Nucleus accumbens (tissue), 56 donors: ENCODE data around the gene ATP6V0C.

Source experiments
- DNase-seq, 56 donors: peaks; one replicate each; lab custom pipeline; 2025; lab: John Stamatoyannopoulos, UW

The ATP6V0C gene

GRCh38 chr16:2487903-2488531 lies 25.7 kb upstream of the ATP6V0C start:
- DNase-seq = no peak

- no peak for DNase-seq
Measured at GRCh38 chr16:2489581-2489980, 24.2 kb upstream of the ATP6V0C start.

- DNase-seq = peak in 3 of 56 donors; percentile 15 to 50 (median 31)
Measured at GRCh38 chr16:2490190-2491105, 23.3 kb upstream of the ATP6V0C start.

GRCh38 chr16:2492292-2492691 lies 21.5 kb upstream of the ATP6V0C start:
- DNase-seq = no peak

GRCh38 chr16:2493605-2494004 lies 20.1 kb upstream of the ATP6V0C start:
- DNase-seq = no peak

GRCh38 chr16:2494616-2495015 lies 19.1 kb upstream of the ATP6V0C start:
- DNase-seq = no peak

- DNase-seq = no peak
Measured at GRCh38 chr16:2495041-2495440, 18.7 kb upstream of the ATP6V0C start.

- no peak for DNase-seq
Measured at GRCh38 chr16:2496223-2497115, 17.3 kb upstream of the ATP6V0C start.

- DNase-seq = peak in 1 of 56 donors; percentile 33
Measured at GRCh38 chr16:2497116-2497630, 16.6 kb upstream of the ATP6V0C start.

- DNase-seq = no peak
Measured at GRCh38 chr16:2497695-2498484, 15.9 kb upstream of the ATP6V0C start.

GRCh38 chr16:2498531-2499253 lies 15.1 kb upstream of the ATP6V0C start:
- no peak for DNase-seq

GRCh38 chr16:2499454-2499853 lies 14.3 kb upstream of the ATP6V0C start:
- DNase-seq = no peak

GRCh38 chr16:2499890-2500429 lies 13.8 kb upstream of the ATP6V0C start:
- no peak for DNase-seq

- DNase-seq = no peak
Measured at GRCh38 chr16:2500430-2500917, 13.3 kb upstream of the ATP6V0C start.

- DNase-seq = peak in 55 of 56 donors; percentile 64 to 97 (median 88)
Measured at GRCh38 chr16:2500918-2501750, 12.6 kb upstream of the ATP6V0C start.

GRCh38 chr16:2501946-2502895 lies 11.5 kb upstream of the ATP6V0C start:
- DNase-seq = no peak

- DNase-seq = no peak
Measured at GRCh38 chr16:2505695-2506094, 8.1 kb upstream of the ATP6V0C start.
